HFFc6 (cell line): ENCODE results near the gene MMP25. TPM values are rescaled to one million over a fixed set of nuclear protein-coding genes. Genes with fewer than 3 reads are reported as not detected.
A peak's percentile ranks its signal among the peaks of the same experiment; 100 is the strongest.

ENCODE experiments used
- DNase-seq: peaks from one replicate; pipeline ENCODE4 v3.0.0-alpha.2; 2018
- H3K27ac Mint-ChIP-seq: 2 replicates; pipeline ENCODE4 v1.8.0; 2020; ENCODE audit warnings: mild to moderate bottlenecking, mixed read lengths
- H3K27me3 Mint-ChIP-seq: 2 replicates; pipeline ENCODE4 v1.8.0; 2021; ENCODE audit warnings: mild to moderate bottlenecking, moderate library complexity, mixed read lengths; ENCODE audit not compliant: insufficient read depth
- H3K36me3 Mint-ChIP-seq: 2 replicates; pipeline ENCODE4 v1.8.0; 2021; ENCODE audit warnings: low read depth, mixed read lengths
- H3K4me1 Mint-ChIP-seq: 2 replicates; pipeline ENCODE4 v1.8.0; 2020; ENCODE audit warnings: low read depth, mixed read lengths
- H3K4me3 Mint-ChIP-seq: 2 replicates; pipeline ENCODE4 v1.8.0; 2020; ENCODE audit warnings: mild to moderate bottlenecking, moderate library complexity, mixed read lengths
- H3K9me3 Mint-ChIP-seq: 2 replicates; pipeline ENCODE4 v1.8.0; 2020; ENCODE audit warnings: mild to moderate bottlenecking, mixed read lengths
- CTCF ChIP-seq: fragments of 200-600 bp; sonication (generic); IDR thresholded peaks from 2 replicates; pipeline ENCODE4 v1.5.0; 2021; ENCODE audit warnings: antibody characterized with exemption, mild to moderate bottlenecking
- total RNA-seq, 6 experiments: library from RNA; stranded (reverse); fragmentation: NEBNext Ultra II Directional; extraction: Animal tissue kit (Norgen Biotek cat#: 25700); gene quantifications; 2 replicates in 1 of 6; 3 replicates in 5 of 6; pipeline ENCODE4 v1.2.3, GENCODE V29; 2021

MMP25 gene
- total RNA-seq, 6 experiments from 2014 or later: 0.05 to 0.17 (median 0.07) TPM; not detected in 3

GRCh38 chr16:3084491-3084890 is 38.1 kb downstream of the MMP25 start:
- DNase-seq: no peak
- H3K4me1 Mint-ChIP-seq: peaks cover 6% of the 10 kb centered on the region; the same call in 1 of the 2 replicates
- no peaks in the 10 kb centered on the region for H3K36me3 Mint-ChIP-seq
- no peak overlapping the region for H3K27ac Mint-ChIP-seq
- peaks cover 33% of the 10 kb centered on the region for H3K27me3 Mint-ChIP-seq
- H3K9me3 Mint-ChIP-seq: no peaks in the 10 kb centered on the region
- no peak for TF ChIP-seq CTCF
- no peak overlapping the region for H3K4me3 Mint-ChIP-seq

GRCh38 chr16:3084969-3085670 is 38.8 kb downstream of the MMP25 start:
- Mint-ChIP-seq H3K27me3 (peaks cover 26% of the 10 kb centered on the region), H3K27ac (no peak overlapping the region), H3K4me3 (no peak overlapping the region), H3K9me3 (no peaks in the 10 kb centered on the region), H3K36me3 (no peaks in the 10 kb centered on the region), H3K4me1 (peaks cover 6% of the 10 kb centered on the region; the same call in 1 of the 2 replicates)
- no peak for TF ChIP-seq CTCF
- DNase-seq: no peak

GRCh38 chr16:3085868-3086595 is 39.7 kb downstream of the MMP25 start:
- Mint-ChIP-seq H3K4me3 (no peak overlapping the region), H3K27ac (no peak overlapping the region), H3K9me3 (no peaks in the 10 kb centered on the region), H3K36me3 (no peaks in the 10 kb centered on the region), H3K4me1 (peaks cover 6% of the 10 kb centered on the region; the same call in 1 of the 2 replicates), H3K27me3 (peaks cover 20% of the 10 kb centered on the region)
- DNase-seq: no peak
- TF ChIP-seq CTCF: no peak

GRCh38 chr16:3086596-3087242 is 40.4 kb downstream of the MMP25 start:
- no peak overlapping the region for H3K4me3 Mint-ChIP-seq
- H3K36me3 Mint-ChIP-seq: no peaks in the 10 kb centered on the region
- H3K4me1 Mint-ChIP-seq: peaks cover 6% of the 10 kb centered on the region; the same call in 1 of the 2 replicates
- peaks cover 24% of the 10 kb centered on the region for H3K27me3 Mint-ChIP-seq
- DNase-seq: no peak
- no peaks in the 10 kb centered on the region for H3K9me3 Mint-ChIP-seq
- TF ChIP-seq CTCF: no peak
- H3K27ac Mint-ChIP-seq: no peak overlapping the region

- Mint-ChIP-seq H3K36me3 (no peaks in the 10 kb centered on the region), H3K4me1 (peaks cover 6% of the 10 kb centered on the region; the same call in 1 of the 2 replicates), H3K9me3 (no peaks in the 10 kb centered on the region), H3K27ac (no peak overlapping the region), H3K4me3 (no peak overlapping the region), H3K27me3 (peaks cover 27% of the 10 kb centered on the region)
- TF ChIP-seq CTCF: peak; percentile 39; the same call in 1 of the 2 replicates
- no peak for DNase-seq
Measured at GRCh38 chr16:3087243-3088235, 41.2 kb downstream of the MMP25 start.
